ENCODE data around the gene ITGB2.

DNA sequence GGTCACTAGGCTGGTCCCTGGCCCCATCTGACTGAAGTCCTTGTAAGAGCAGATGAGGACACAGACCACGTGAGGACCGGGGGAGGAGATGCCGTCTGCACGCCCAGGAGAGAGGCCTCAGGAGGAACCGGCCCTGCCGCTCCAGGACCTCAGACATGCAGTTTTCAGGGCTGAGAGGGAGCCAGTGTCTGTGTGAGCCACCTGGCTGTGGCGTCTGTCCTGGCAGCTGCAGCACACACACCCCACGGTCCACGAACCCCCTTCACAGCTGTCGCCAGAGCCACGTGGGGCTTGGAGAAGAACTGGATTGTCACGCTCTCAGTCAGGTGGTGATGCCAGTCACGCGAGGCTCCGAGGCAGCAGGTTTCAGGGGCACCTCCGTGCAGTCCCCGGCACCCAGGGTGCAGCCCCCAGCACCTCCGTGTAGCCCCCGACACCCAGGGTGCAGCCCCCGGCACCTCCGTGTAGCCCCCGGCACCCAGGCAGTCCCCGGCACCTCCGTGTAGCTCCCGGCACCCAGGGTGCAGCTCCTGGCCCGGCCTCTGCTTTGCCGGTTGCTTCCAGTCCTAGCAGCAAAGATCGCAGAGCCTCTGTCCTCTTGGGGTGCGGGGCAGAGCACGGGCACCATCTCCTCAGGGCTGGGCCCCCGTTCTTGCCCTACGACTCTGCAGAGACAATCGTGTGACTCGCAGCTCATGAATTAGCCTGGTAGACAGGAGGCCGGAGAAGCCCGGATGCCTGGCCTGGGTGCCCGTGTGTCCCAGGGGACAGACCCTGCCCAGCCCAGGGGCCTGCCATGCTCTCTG lies 83.8 kb downstream of the ITGB2 start:
- TF ChIP-seq, protein P1, sequence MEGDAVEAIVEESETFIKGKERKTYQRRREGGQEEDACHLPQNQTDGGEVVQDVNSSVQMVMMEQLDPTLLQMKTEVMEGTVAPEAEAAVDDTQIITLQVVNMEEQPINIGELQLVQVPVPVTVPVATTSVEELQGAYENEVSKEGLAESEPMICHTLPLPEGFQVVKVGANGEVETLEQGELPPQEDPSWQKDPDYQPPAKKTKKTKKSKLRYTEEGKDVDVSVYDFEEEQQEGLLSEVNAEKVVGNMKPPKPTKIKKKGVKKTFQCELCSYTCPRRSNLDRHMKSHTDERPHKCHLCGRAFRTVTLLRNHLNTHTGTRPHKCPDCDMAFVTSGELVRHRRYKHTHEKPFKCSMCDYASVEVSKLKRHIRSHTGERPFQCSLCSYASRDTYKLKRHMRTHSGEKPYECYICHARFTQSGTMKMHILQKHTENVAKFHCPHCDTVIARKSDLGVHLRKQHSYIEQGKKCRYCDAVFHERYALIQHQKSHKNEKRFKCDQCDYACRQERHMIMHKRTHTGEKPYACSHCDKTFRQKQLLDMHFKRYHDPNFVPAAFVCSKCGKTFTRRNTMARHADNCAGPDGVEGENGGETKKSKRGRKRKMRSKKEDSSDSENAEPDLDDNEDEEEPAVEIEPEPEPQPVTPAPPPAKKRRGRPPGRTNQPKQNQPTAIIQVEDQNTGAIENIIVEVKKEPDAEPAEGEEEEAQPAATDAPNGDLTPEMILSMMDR (conservative IDR thresholded peaks at IDR 0.05; ENCODE audit: low read length): no peak
- no peak for TF ChIP-seq EZH2phosphoT487 (IDR thresholded peaks at IDR 0.05; ENCODE audit: borderline replicate concordance)

All from Loucy (cell line).